ENCODE results near the gene SRPX. TPM values are rescaled to one million over a fixed set of nuclear protein-coding genes. Genes with fewer than 3 reads are reported as not detected.

SRPX gene
- total RNA-seq, 1 experiment from 2014 or later, result 2.2 TPM

DNA sequence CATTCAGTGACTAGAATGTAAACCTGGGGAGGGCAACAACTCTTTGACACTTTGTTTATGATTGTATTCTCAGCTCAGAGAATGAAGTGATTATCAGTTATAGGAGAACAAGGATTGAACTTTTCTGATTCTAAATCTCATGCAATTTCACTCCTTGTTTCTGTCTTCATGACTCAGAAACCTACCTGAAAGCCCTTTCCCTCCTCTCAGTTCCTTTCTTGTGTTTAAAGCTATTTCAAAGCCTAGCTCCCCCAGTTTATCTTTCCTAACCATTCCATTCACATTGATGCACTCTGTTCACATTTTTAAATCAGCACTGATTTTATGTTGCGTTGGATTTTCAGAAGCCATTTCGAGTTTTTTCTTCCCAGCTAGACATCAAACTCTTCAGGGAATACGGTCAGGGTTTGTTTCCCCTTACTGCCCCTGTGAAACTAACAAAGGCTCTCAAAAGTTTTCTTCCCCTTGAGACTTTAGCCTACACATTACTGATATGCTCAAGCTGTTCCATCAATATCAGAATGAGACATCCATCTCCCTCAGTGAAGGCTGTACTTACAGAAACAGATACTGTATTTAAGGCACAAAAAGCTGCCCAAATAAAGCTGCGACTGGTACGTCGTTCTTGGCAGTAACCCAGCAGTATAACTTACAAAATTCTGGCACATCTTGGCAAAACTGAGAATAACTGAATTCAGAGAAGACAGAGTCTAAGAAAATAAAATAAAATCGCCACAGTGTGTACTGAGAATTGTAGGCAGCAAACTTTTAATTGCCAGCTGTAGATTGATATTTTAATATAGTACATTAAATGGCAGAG is 31.0 kb downstream of the SRPX start:
- Mint-ChIP-seq H3K4me1 (ENCODE audit: low read depth, unreplicated experiment) (no peaks in the 10 kb centered on the region), H3K9me3 (ENCODE audit: unreplicated experiment) (no peaks in the 10 kb centered on the region)

DNA sequence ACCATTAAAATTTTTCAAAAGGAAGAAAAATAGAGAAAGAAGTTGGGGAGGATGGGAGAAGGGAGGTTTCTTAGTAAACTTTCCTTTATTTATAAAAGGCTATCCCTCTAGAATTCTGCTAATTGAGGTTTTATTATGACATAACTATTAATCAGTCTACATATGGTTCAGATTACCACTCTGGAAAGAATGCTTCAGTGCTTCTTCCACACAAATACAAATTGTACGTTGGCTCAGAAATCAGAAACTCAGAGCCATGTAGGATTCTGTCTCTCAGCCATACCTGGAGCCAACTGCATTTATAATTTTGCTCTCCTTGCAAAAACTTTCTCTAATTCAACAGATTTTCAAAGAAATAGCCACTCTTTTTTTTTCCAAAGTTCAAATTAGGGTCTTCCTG is 37.1 kb downstream of the SRPX start:
- no peak for DNase-seq
- no peaks in the 10 kb centered on the region for H3K36me3 Mint-ChIP-seq (ENCODE audit: insufficient read depth, unreplicated experiment)
- TF ChIP-seq, protein P1, sequence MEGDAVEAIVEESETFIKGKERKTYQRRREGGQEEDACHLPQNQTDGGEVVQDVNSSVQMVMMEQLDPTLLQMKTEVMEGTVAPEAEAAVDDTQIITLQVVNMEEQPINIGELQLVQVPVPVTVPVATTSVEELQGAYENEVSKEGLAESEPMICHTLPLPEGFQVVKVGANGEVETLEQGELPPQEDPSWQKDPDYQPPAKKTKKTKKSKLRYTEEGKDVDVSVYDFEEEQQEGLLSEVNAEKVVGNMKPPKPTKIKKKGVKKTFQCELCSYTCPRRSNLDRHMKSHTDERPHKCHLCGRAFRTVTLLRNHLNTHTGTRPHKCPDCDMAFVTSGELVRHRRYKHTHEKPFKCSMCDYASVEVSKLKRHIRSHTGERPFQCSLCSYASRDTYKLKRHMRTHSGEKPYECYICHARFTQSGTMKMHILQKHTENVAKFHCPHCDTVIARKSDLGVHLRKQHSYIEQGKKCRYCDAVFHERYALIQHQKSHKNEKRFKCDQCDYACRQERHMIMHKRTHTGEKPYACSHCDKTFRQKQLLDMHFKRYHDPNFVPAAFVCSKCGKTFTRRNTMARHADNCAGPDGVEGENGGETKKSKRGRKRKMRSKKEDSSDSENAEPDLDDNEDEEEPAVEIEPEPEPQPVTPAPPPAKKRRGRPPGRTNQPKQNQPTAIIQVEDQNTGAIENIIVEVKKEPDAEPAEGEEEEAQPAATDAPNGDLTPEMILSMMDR (IDR thresholded peaks at IDR 0.05; ENCODE audit: insufficient read depth in 1 of 2, low read depth in 1 of 2, low read length in 1 of 2, severe bottlenecking in 1 of 2, unreplicated experiment in 1 of 2), result no peak
- no peak overlapping the region for H3K4me3 Mint-ChIP-seq (ENCODE audit: unreplicated experiment)
- Histone ChIP-seq H3K27me3 (replicated peaks; ENCODE audit: control insufficient read depth, insufficient read depth, low read length) (no peaks in the 10 kb centered on the region), H3K9me3 (no peaks in the 10 kb centered on the region), H3K4me3 (ENCODE audit: low read depth, low read length) (no peak overlapping the region), H3K4me1 (no peaks in the 10 kb centered on the region), H3K36me3 (ENCODE audit: control insufficient read depth, insufficient read depth, low read length) (no peaks in the 10 kb centered on the region)
- no peak overlapping the region for H3K27ac Mint-ChIP-seq (ENCODE audit: unreplicated experiment)
- no peaks in the 10 kb centered on the region for H3K4me1 Mint-ChIP-seq (ENCODE audit: low read depth, unreplicated experiment)
- intact Hi-C loops (cut with micrococcal nuclease; ENCODE audit: unreplicated experiment), result no loop called here
- ChIA-PET CTCF (no interaction called here), POLR2A (interaction anchor here (0.6 kb wide), 1 partner anchor 1529 kb away, joined by 3 read pairs; no protein-coding TSS in a partner anchor)
- peaks cover 4% of the 10 kb centered on the region for H3K27me3 Mint-ChIP-seq (ENCODE audit: insufficient read depth, unreplicated experiment)
- no TSS peak for BruUV-seq (replicated peaks)
- H3K9me3 Mint-ChIP-seq (ENCODE audit: unreplicated experiment), result no peaks in the 10 kb centered on the region

More for the DNA sequence above, 31.0 kb downstream of the SRPX start:
- Histone ChIP-seq H3K9me3 (no peaks in the 10 kb centered on the region), H3K27me3 (replicated peaks; ENCODE audit: control insufficient read depth, insufficient read depth, low read length) (no peaks in the 10 kb centered on the region), H3K4me1 (no peaks in the 10 kb centered on the region), H3K36me3 (ENCODE audit: control insufficient read depth, insufficient read depth, low read length) (no peaks in the 10 kb centered on the region), H3K4me3 (ENCODE audit: low read depth, low read length) (no peak overlapping the region)
- POLR2A ChIA-PET, result no interaction called here
- Mint-ChIP-seq H3K36me3 (ENCODE audit: insufficient read depth, unreplicated experiment) (no peaks in the 10 kb centered on the region), H3K27me3 (ENCODE audit: insufficient read depth, unreplicated experiment) (no peaks in the 10 kb centered on the region), H3K27ac (ENCODE audit: unreplicated experiment) (no peak overlapping the region), H3K4me3 (ENCODE audit: unreplicated experiment) (no peak overlapping the region)
- no peak for DNase-seq
- TF ChIP-seq, protein P1 (IDR thresholded peaks at IDR 0.05; ENCODE audit: insufficient read depth in 1 of 2, low read depth in 1 of 2, low read length in 1 of 2, severe bottlenecking in 1 of 2, unreplicated experiment in 1 of 2), result no peak
- CTCF ChIA-PET, result interaction anchor here (0.8 kb wide), 1 partner anchor 138 kb away, joined by 3 read pairs; the partner anchor contains the start of gene RPGR
- no TSS peak for BruUV-seq (replicated peaks)
- intact Hi-C loops (cut with micrococcal nuclease; ENCODE audit: unreplicated experiment), result loop anchor here (10.0 kb wide), 1 partner anchor 85 kb away; no protein-coding TSS in a partner anchor

DNA sequence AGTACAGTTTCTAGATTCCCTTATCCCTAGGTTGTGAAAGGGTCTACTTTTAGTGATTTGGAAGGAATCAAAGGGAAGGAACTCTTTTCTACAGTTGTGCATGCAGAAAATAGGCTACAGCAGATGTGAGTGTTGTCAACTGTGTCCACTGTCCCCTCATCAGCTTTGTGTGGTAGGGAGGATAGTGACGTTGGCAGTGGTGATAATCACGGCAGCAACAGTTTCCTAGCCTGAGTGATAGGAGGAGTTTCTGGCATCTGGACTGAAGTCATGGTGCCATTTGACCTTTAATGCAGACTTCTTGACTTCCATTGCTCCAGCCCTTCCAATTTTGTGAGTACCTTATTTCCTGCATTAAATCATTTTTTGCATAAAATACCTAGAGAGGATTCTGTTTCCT is 39.3 kb downstream of the SRPX start:
- ChIA-PET CTCF (no interaction called here), POLR2A (no interaction called here)
- Histone ChIP-seq H3K27me3 (replicated peaks; ENCODE audit: control insufficient read depth, insufficient read depth, low read length) (no peaks in the 10 kb centered on the region), H3K4me1 (no peaks in the 10 kb centered on the region), H3K4me3 (ENCODE audit: low read depth, low read length) (no peak overlapping the region), H3K36me3 (ENCODE audit: control insufficient read depth, insufficient read depth, low read length) (no peaks in the 10 kb centered on the region), H3K9me3 (no peaks in the 10 kb centered on the region)
- Mint-ChIP-seq H3K36me3 (ENCODE audit: insufficient read depth, unreplicated experiment) (no peaks in the 10 kb centered on the region), H3K4me1 (ENCODE audit: low read depth, unreplicated experiment) (no peaks in the 10 kb centered on the region), H3K27me3 (ENCODE audit: insufficient read depth, unreplicated experiment) (peaks cover 4% of the 10 kb centered on the region), H3K4me3 (ENCODE audit: unreplicated experiment) (no peak overlapping the region), H3K9me3 (ENCODE audit: unreplicated experiment) (no peaks in the 10 kb centered on the region), H3K27ac (ENCODE audit: unreplicated experiment) (no peak overlapping the region)
- BruUV-seq (replicated peaks), result no TSS peak
- DNase-seq, result no peak
- intact Hi-C loops (cut with micrococcal nuclease; ENCODE audit: unreplicated experiment), result no loop called here
- TF ChIP-seq, protein P1 (IDR thresholded peaks at IDR 0.05; ENCODE audit: insufficient read depth in 1 of 2, low read depth in 1 of 2, low read length in 1 of 2, severe bottlenecking in 1 of 2, unreplicated experiment in 1 of 2), result no peak
